WTC11 (cell line): ENCODE data around the gene OGFR. TPM values are rescaled to one million over a fixed set of nuclear protein-coding genes. Genes with fewer than 3 reads are reported as not detected.
A peak's percentile ranks its signal among the peaks of the same experiment; 100 is the strongest.

Experiments
- ATAC-seq: fragments of 200-7000 bp; cut with Tn5 transposase; 2 replicates; pipeline ENCODE4 v1.10.0; 2021; ENCODE audit warnings: mild to moderate bottlenecking, moderate library complexity
- CTCF ChIA-PET: fragments of 300-600 bp; sonication (Branson Sonifier 250); formaldehyde crosslinking; loops from one replicate; lab custom pipeline; 2021; ENCODE audit warnings: antibody characterized with exemption; lab: Charles Lee
- POLR2A ChIA-PET: fragments of 350-600 bp; sonication (Branson Sonifier 250); formaldehyde crosslinking; loops from one replicate; lab custom pipeline; 2021; ENCODE audit warnings: antibody characterized with exemption; lab: Charles Lee
- DNase-seq: peaks from one replicate; pipeline ENCODE4 v3.0.0; 2021; ENCODE audit warnings: low spot score
- H3K27ac Mint-ChIP-seq: 2 replicates; pipeline ENCODE4 v1.8.0; 2021; ENCODE audit warnings: mixed read lengths
- H3K27me3 Mint-ChIP-seq: 2 replicates; pipeline ENCODE4 v1.8.0; 2021; ENCODE audit warnings: low read depth, mild to moderate bottlenecking, moderate library complexity, mixed read lengths
- H3K36me3 Mint-ChIP-seq: 2 replicates; pipeline ENCODE4 v1.8.0; 2021; ENCODE audit warnings: mixed read lengths
- H3K4me1 Mint-ChIP-seq: 2 replicates; pipeline ENCODE4 v1.8.0; 2022; ENCODE audit warnings: mixed read lengths
- H3K4me3 Mint-ChIP-seq: 2 replicates; pipeline ENCODE4 v1.8.0; 2021; ENCODE audit warnings: mild to moderate bottlenecking, moderate library complexity, mixed read lengths
- H3K9me3 Mint-ChIP-seq: 2 replicates; pipeline ENCODE4 v1.8.0; 2021; ENCODE audit warnings: mixed read lengths
- CREM ChIP-seq: sonication (generic); formaldehyde crosslinking; IDR thresholded peaks from 2 replicates; pipeline ENCODE4 v1.8.1; 2022; ENCODE audit warnings: mild to moderate bottlenecking, missing genetic modification reagents, moderate library complexity
- E2F1 ChIP-seq: sonication (generic); formaldehyde crosslinking; IDR thresholded peaks from 2 replicates; pipeline ENCODE4 v1.8.0; 2022; ENCODE audit warnings: mild to moderate bottlenecking, missing genetic modification reagents
- GABPB1 ChIP-seq: sonication (generic); formaldehyde crosslinking; IDR thresholded peaks from 2 replicates; pipeline ENCODE4 v1.8.1; 2023; ENCODE audit warnings: mild to moderate bottlenecking, missing genetic modification reagents
- GTF2I ChIP-seq: fragments of 250-450 bp; sonication (Bioruptor Pico); conservative IDR thresholded peaks from 2 replicates; pipeline ENCODE4 v1.4.0; 2021; ENCODE audit warnings: mild to moderate bottlenecking
- KAT7 ChIP-seq: sonication (generic); formaldehyde crosslinking; IDR thresholded peaks from 2 replicates; pipeline ENCODE4 v1.8.1; 2023; ENCODE audit warnings: missing genetic modification reagents, mild to moderate bottlenecking, borderline replicate concordance
- SMAD3 ChIP-seq: sonication (generic); formaldehyde crosslinking; IDR thresholded peaks from 2 replicates; pipeline ENCODE4 v1.8.0; 2022; ENCODE audit warnings: missing genetic modification reagents, mild to moderate bottlenecking, borderline replicate concordance
- TEAD1 ChIP-seq: sonication (generic); formaldehyde crosslinking; IDR thresholded peaks from 2 replicates; pipeline ENCODE4 v1.8.0; 2022; ENCODE audit warnings: mild to moderate bottlenecking, missing genetic modification reagents
- USF2 ChIP-seq: sonication (generic); formaldehyde crosslinking; IDR thresholded peaks from 2 replicates; pipeline ENCODE4 v1.8.1; 2023; ENCODE audit warnings: mild to moderate bottlenecking, missing genetic modification reagents, moderate library complexity
- ZNF425 ChIP-seq: fragments of 250-450 bp; sonication (Bioruptor Pico); conservative IDR thresholded peaks from 2 replicates; pipeline ENCODE4 v1.9.0; 2021; ENCODE audit warnings: mild to moderate bottlenecking
- total RNA-seq: library from RNA; stranded (reverse); gene quantifications from 3 replicates; pipeline ENCODE4 v1.2.3, GENCODE V29; 2021
- TF ChIP-seq, protein P1 (sequence below): sonication (generic); formaldehyde crosslinking; IDR thresholded peaks from 2 replicates; pipeline ENCODE4 v1.8.0; 2022; ENCODE audit warnings: missing genetic modification reagents
- TF ChIP-seq, protein P2 (sequence below): sonication (generic); formaldehyde crosslinking; IDR thresholded peaks from 2 replicates; pipeline ENCODE4 v1.8.1; 2022; ENCODE audit warnings: mild to moderate bottlenecking, moderate library complexity, missing genetic modification reagents
- TF ChIP-seq, protein P3 (sequence below): sonication (generic); formaldehyde crosslinking; IDR thresholded peaks from 2 replicates; pipeline ENCODE4 v1.8.0; 2022; ENCODE audit warnings: mild to moderate bottlenecking, missing genetic modification reagents
- TF ChIP-seq, protein P4 (sequence below): sonication (generic); formaldehyde crosslinking; IDR thresholded peaks from 2 replicates; pipeline ENCODE4 v1.8.0; 2023; ENCODE audit warnings: mild to moderate bottlenecking, missing genetic modification reagents
- TF ChIP-seq, protein P5 (sequence below): sonication (generic); formaldehyde crosslinking; IDR thresholded peaks from 2 replicates; pipeline ENCODE4 v1.8.0; 2022; ENCODE audit warnings: mild to moderate bottlenecking, missing genetic modification reagents
- TF ChIP-seq, protein P6 (sequence below): sonication (generic); formaldehyde crosslinking; IDR thresholded peaks from 2 replicates; pipeline ENCODE4 v1.8.0; 2023; ENCODE audit warnings: missing genetic modification reagents
- TF ChIP-seq, protein P7 (sequence below): sonication (generic); formaldehyde crosslinking; IDR thresholded peaks from 2 replicates; pipeline ENCODE4 v1.8.0; 2023; ENCODE audit warnings: missing genetic modification reagents, mild to moderate bottlenecking, borderline replicate concordance

The OGFR gene
- total RNA-seq, 1 experiment from 2014 or later = 43.3 TPM

DNA sequence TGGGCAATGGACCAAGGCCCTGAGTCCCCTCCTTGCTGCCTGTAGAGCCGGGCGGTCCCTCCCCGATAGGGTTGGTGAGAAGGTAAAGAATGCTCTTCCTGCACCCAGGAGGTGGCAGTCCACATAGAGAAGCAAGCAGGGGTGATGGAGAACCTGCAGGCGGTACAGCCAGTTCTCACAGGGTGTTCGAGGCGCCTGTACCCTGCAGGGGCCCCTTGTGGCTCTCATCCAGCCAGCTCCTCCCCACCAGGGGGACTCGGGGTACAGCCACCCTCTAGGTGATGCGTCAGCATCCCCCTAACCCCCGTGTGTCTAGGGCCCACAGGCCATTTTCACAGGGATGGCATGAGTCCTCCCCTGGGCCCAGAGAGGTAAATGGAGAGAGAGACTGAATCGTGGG lies 7.1 kb downstream of the OGFR start:
- ATAC-seq (no peak), DNase-seq (no peak)
- H3K27me3 Mint-ChIP-seq = no peaks in the 10 kb centered on the region; the same call in 1 of the 2 replicates
- ChIA-PET CTCF (interaction anchor here (1.2 kb wide), 1 partner anchor 11 kb away, joined by 5 read pairs; no protein-coding TSS in a partner anchor), POLR2A (no interaction called here)
- peak overlapping the region; percentile 86; the same call in 1 of the 2 replicates for H3K27ac Mint-ChIP-seq
- H3K4me1 Mint-ChIP-seq = peaks cover 11% of the 10 kb centered on the region
- peaks cover 3% of the 10 kb centered on the region; the same call in 1 of the 2 replicates for H3K36me3 Mint-ChIP-seq
- no peaks in the 10 kb centered on the region for H3K9me3 Mint-ChIP-seq
- H3K4me3 Mint-ChIP-seq = no peak overlapping the region
- TF ChIP-seq SMAD3 (no peak), E2F1 (no peak), GTF2I (CRISPR knock-in tag) (no peak), USF2 (no peak), CREM (CRISPR knock-in tag) (no peak), TEAD1 (CRISPR knock-in tag) (no peak), GABPB1 (CRISPR knock-in tag) (no peak), KAT7 (CRISPR knock-in tag) (no peak), ZNF425 (no peak)
- TF ChIP-seq, protein P1, sequence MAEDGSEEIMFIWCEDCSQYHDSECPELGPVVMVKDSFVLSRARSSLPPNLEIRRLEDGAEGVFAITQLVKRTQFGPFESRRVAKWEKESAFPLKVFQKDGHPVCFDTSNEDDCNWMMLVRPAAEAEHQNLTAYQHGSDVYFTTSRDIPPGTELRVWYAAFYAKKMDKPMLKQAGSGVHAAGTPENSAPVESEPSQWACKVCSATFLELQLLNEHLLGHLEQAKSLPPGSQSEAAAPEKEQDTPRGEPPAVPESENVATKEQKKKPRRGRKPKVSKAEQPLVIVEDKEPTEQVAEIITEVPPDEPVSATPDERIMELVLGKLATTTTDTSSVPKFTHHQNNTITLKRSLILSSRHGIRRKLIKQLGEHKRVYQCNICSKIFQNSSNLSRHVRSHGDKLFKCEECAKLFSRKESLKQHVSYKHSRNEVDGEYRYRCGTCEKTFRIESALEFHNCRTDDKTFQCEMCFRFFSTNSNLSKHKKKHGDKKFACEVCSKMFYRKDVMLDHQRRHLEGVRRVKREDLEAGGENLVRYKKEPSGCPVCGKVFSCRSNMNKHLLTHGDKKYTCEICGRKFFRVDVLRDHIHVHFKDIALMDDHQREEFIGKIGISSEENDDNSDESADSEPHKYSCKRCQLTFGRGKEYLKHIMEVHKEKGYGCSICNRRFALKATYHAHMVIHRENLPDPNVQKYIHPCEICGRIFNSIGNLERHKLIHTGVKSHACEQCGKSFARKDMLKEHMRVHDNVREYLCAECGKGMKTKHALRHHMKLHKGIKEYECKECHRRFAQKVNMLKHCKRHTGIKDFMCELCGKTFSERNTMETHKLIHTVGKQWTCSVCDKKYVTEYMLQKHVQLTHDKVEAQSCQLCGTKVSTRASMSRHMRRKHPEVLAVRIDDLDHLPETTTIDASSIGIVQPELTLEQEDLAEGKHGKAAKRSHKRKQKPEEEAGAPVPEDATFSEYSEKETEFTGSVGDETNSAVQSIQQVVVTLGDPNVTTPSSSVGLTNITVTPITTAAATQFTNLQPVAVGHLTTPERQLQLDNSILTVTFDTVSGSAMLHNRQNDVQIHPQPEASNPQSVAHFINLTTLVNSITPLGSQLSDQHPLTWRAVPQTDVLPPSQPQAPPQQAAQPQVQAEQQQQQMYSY (CRISPR knock-in tag) = no peak
- TF ChIP-seq, protein P2, sequence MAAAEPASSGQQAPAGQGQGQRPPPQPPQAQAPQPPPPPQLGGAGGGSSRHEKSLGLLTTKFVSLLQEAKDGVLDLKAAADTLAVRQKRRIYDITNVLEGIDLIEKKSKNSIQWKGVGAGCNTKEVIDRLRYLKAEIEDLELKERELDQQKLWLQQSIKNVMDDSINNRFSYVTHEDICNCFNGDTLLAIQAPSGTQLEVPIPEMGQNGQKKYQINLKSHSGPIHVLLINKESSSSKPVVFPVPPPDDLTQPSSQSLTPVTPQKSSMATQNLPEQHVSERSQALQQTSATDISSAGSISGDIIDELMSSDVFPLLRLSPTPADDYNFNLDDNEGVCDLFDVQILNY = no peak
- TF ChIP-seq, protein P3, sequence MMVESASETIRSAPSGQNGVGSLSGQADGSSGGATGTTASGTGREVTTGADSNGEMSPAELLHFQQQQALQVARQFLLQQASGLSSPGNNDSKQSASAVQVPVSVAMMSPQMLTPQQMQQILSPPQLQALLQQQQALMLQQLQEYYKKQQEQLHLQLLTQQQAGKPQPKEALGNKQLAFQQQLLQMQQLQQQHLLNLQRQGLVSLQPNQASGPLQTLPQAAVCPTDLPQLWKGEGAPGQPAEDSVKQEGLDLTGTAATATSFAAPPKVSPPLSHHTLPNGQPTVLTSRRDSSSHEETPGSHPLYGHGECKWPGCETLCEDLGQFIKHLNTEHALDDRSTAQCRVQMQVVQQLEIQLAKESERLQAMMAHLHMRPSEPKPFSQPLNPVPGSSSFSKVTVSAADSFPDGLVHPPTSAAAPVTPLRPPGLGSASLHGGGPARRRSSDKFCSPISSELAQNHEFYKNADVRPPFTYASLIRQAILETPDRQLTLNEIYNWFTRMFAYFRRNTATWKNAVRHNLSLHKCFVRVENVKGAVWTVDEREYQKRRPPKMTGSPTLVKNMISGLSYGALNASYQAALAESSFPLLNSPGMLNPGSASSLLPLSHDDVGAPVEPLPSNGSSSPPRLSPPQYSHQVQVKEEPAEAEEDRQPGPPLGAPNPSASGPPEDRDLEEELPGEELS (CRISPR knock-in tag) = no peak
- TF ChIP-seq, protein P4, sequence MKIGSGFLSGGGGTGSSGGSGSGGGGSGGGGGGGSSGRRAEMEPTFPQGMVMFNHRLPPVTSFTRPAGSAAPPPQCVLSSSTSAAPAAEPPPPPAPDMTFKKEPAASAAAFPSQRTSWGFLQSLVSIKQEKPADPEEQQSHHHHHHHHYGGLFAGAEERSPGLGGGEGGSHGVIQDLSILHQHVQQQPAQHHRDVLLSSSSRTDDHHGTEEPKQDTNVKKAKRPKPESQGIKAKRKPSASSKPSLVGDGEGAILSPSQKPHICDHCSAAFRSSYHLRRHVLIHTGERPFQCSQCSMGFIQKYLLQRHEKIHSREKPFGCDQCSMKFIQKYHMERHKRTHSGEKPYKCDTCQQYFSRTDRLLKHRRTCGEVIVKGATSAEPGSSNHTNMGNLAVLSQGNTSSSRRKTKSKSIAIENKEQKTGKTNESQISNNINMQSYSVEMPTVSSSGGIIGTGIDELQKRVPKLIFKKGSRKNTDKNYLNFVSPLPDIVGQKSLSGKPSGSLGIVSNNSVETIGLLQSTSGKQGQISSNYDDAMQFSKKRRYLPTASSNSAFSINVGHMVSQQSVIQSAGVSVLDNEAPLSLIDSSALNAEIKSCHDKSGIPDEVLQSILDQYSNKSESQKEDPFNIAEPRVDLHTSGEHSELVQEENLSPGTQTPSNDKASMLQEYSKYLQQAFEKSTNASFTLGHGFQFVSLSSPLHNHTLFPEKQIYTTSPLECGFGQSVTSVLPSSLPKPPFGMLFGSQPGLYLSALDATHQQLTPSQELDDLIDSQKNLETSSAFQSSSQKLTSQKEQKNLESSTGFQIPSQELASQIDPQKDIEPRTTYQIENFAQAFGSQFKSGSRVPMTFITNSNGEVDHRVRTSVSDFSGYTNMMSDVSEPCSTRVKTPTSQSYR (CRISPR knock-in tag) = no peak
- TF ChIP-seq, protein P5, sequence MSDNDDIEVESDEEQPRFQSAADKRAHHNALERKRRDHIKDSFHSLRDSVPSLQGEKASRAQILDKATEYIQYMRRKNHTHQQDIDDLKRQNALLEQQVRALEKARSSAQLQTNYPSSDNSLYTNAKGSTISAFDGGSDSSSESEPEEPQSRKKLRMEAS = no peak
- TF ChIP-seq, protein P6, sequence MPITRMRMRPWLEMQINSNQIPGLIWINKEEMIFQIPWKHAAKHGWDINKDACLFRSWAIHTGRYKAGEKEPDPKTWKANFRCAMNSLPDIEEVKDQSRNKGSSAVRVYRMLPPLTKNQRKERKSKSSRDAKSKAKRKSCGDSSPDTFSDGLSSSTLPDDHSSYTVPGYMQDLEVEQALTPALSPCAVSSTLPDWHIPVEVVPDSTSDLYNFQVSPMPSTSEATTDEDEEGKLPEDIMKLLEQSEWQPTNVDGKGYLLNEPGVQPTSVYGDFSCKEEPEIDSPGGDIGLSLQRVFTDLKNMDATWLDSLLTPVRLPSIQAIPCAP (CRISPR knock-in tag) = no peak
- TF ChIP-seq, protein P7, sequence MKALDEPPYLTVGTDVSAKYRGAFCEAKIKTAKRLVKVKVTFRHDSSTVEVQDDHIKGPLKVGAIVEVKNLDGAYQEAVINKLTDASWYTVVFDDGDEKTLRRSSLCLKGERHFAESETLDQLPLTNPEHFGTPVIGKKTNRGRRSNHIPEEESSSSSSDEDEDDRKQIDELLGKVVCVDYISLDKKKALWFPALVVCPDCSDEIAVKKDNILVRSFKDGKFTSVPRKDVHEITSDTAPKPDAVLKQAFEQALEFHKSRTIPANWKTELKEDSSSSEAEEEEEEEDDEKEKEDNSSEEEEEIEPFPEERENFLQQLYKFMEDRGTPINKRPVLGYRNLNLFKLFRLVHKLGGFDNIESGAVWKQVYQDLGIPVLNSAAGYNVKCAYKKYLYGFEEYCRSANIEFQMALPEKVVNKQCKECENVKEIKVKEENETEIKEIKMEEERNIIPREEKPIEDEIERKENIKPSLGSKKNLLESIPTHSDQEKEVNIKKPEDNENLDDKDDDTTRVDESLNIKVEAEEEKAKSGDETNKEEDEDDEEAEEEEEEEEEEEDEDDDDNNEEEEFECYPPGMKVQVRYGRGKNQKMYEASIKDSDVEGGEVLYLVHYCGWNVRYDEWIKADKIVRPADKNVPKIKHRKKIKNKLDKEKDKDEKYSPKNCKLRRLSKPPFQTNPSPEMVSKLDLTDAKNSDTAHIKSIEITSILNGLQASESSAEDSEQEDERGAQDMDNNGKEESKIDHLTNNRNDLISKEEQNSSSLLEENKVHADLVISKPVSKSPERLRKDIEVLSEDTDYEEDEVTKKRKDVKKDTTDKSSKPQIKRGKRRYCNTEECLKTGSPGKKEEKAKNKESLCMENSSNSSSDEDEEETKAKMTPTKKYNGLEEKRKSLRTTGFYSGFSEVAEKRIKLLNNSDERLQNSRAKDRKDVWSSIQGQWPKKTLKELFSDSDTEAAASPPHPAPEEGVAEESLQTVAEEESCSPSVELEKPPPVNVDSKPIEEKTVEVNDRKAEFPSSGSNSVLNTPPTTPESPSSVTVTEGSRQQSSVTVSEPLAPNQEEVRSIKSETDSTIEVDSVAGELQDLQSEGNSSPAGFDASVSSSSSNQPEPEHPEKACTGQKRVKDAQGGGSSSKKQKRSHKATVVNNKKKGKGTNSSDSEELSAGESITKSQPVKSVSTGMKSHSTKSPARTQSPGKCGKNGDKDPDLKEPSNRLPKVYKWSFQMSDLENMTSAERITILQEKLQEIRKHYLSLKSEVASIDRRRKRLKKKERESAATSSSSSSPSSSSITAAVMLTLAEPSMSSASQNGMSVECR (CRISPR knock-in tag) = no peak
